OCI-M1 (cell line): ENCODE data around the gene CSNK2A1.
A peak's percentile ranks its signal among the peaks of the same experiment; 100 is the strongest.
"Not testable (repeated sequence)": the region's sequence is repeated elsewhere in the genome, so short reads cannot be mapped to it uniquely, and the experiment has no call there.

ENCODE experiments used
- DNase-seq: peaks from one replicate; lab custom pipeline; 2025; lab: John Stamatoyannopoulos, UW

Gene CSNK2A1

GRCh38 chr20:483815-484644 lies 59.6 kb downstream of the CSNK2A1 start:
- no peak for DNase-seq

- DNase-seq: no peak
Measured at GRCh38 chr20:481167-481566, 62.4 kb downstream of the CSNK2A1 start.

- DNase-seq: no peak
Measured at GRCh38 chr20:480044-480443, 63.5 kb downstream of the CSNK2A1 start.

GRCh38 chr20:479487-479886 lies 64.1 kb downstream of the CSNK2A1 start:
- no peak for DNase-seq

GRCh38 chr20:478949-479429 lies 64.6 kb downstream of the CSNK2A1 start:
- DNase-seq: peak; percentile 88

- DNase-seq: peak; percentile 36
Measured at GRCh38 chr20:478010-478948, 65.3 kb downstream of the CSNK2A1 start.

GRCh38 chr20:476561-477249 lies 66.9 kb downstream of the CSNK2A1 start:
- not testable (repeated sequence) for DNase-seq

GRCh38 chr20:475463-476357 lies 67.9 kb downstream of the CSNK2A1 start:
- no peak for DNase-seq

- DNase-seq: no peak
Measured at GRCh38 chr20:474581-474980, 69.0 kb downstream of the CSNK2A1 start.

GRCh38 chr20:472889-473292 lies 70.7 kb downstream of the CSNK2A1 start:
- DNase-seq: no peak

- DNase-seq: no peak
Measured at GRCh38 chr20:472137-472846, 71.3 kb downstream of the CSNK2A1 start.

- no peak for DNase-seq
Measured at GRCh38 chr20:469746-470490, 73.7 kb downstream of the CSNK2A1 start.

GRCh38 chr20:467755-468154 lies 75.8 kb downstream of the CSNK2A1 start:
- DNase-seq: no peak

GRCh38 chr20:462199-462991 lies 81.2 kb downstream of the CSNK2A1 start, which contains the start of gene TBC1D20:
TBC1D20 (minus strand) TSS chr20:462533; CDS start chr20:462405, 128 bp downstream.
- peak; percentile 97 for DNase-seq

- peak; percentile 75 for DNase-seq
Measured at GRCh38 chr20:461254-462198, 82.1 kb downstream of the CSNK2A1 start.

GRCh38 chr20:460707-461106 lies 82.9 kb downstream of the CSNK2A1 start:
- peak; percentile 45 for DNase-seq

GRCh38 chr20:460180-460579 lies 83.4 kb downstream of the CSNK2A1 start:
- DNase-seq: peak; percentile 86

GRCh38 chr20:458776-459175 lies 84.8 kb downstream of the CSNK2A1 start:
- DNase-seq: no peak
